Vagina (tissue), 2 donors: ENCODE results near the gene ESRRG. TPM values are rescaled to one million over a fixed set of nuclear protein-coding genes. Genes with fewer than 3 reads are reported as not detected.

ENCODE experiments used
- DNase-seq, 2 donors: peaks; one replicate each; pipeline ENCODE4 v3.0.0-alpha.2; 2017; ENCODE audit errors: extremely low spot score in 2 of 2
- H3K27ac ChIP-seq: fragments of 200-600 bp; sonication (generic); one replicate; pipeline ENCODE4 v1.5.1; 2019
- H3K27me3 ChIP-seq: fragments of 200-600 bp; sonication (generic); one replicate; pipeline ENCODE4 v1.5.1; 2019
- H3K36me3 ChIP-seq, 2 donors: fragments of 200-600 bp; sonication (generic); one replicate each; pipeline ENCODE4 v1.5.1; 2017 to 2019
- H3K4me1 ChIP-seq: fragments of 200-600 bp; sonication (generic); one replicate; pipeline ENCODE4 v1.5.1; 2019
- H3K4me3 ChIP-seq, 2 donors: fragments of 200-600 bp; sonication (generic); 1 replicate in 1 of 2; 2 replicates in 1 of 2; pipeline ENCODE4 v1.5.1; 2016 to 2019
- H3K9me3 ChIP-seq: fragments of 200-600 bp; sonication (generic); one replicate; pipeline ENCODE4 v1.5.1; 2019
- CTCF ChIP-seq, 3 experiments: fragments of 450-650 bp in 2 of 3; fragments of 200-600 bp in 1 of 3; sonication (generic) in 1 of 3; IDR thresholded peaks; one replicate each; pipeline ENCODE4 v1.5.1; 2017 to 2019; ENCODE audit warnings: antibody characterized with exemption in 3 of 3, mild to moderate bottlenecking in 2 of 3, moderate library complexity in 2 of 3
- POLR2A ChIP-seq, 2 donors: fragments of 450-650 bp; IDR thresholded peaks; one replicate each; pipeline ENCODE4 v1.6.1; 2017; ENCODE audit warnings: antibody characterized with exemption in 2 of 2, mild to moderate bottlenecking in 2 of 2, moderate library complexity in 2 of 2
- POLR2AphosphoS5 ChIP-seq, 2 donors: sonication (generic); formaldehyde crosslinking; IDR thresholded peaks; one replicate each; pipeline ENCODE4 v1.9.0; 2017; ENCODE audit warnings: antibody characterized with exemption in 2 of 2, mild to moderate bottlenecking in 2 of 2, low read depth in 1 of 2; ENCODE audit not compliant: insufficient read depth in 1 of 2
- intact Hi-C: fragments of 100-400 bp; cut with DNase I; formaldehyde crosslinking; loops from one replicate; pipeline ENCODE4 v1.15.1; 2023
- total RNA-seq: library from RNA; depleted of rRNA; stranded (reverse); fragments of >200 nt; gene quantifications from one replicate; pipeline ENCODE4 v1.2.3, GENCODE V29; 2016

The ESRRG gene
- total RNA-seq, 1 donor from 2014 or later: 0.98 TPM

- Histone ChIP-seq H3K4me3 (no peak overlapping the region), H3K4me1 (no peaks in the 10 kb centered on the region), H3K27me3 (no peaks in the 10 kb centered on the region), H3K27ac (no peak overlapping the region), H3K36me3 (no peaks in the 10 kb centered on the region), H3K9me3 (no peaks in the 10 kb centered on the region)
- TF ChIP-seq CTCF (IDR thresholded peaks at IDR 0.05) (no peak), POLR2A (IDR thresholded peaks at IDR 0.05) (no peak), POLR2AphosphoS5 (IDR thresholded peaks at IDR 0.05; ENCODE audit: insufficient read depth in 1 of 2, low read depth in 1 of 2) (no peak)
- intact Hi-C loops: no loop called here
- DNase-seq: no peak
Measured at GRCh38 chr1:216554934-216555333, 168.3 kb downstream of the ESRRG start.

DNA sequence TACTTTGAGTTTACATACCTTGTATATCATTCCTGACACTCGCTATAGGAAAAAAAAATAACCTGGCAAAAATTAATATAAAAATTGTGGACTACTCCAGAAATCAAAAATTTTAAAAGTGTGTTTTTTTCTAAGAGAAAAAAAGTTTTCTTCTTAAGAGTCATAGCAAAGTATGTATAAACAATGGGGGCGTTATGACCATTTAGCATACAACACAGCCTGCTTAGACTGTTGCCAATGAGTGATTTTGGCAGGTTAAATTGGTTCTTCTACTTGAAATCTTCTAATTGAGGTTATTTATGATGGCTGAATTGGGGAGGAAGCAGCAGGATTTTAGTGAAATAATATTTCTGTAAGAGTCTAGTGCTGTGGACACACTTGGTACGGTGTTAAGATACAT is 169.5 kb downstream of the ESRRG start:
- intact Hi-C loops: no loop called here
- TF ChIP-seq CTCF (IDR thresholded peaks at IDR 0.05): no peak
- no peak for TF ChIP-seq POLR2A (IDR thresholded peaks at IDR 0.05)
- TF ChIP-seq POLR2AphosphoS5 (IDR thresholded peaks at IDR 0.05; ENCODE audit: insufficient read depth in 1 of 2, low read depth in 1 of 2): no peak
- Histone ChIP-seq H3K9me3 (no peaks in the 10 kb centered on the region), H3K27ac (no peak overlapping the region), H3K27me3 (no peaks in the 10 kb centered on the region), H3K4me3 (no peak overlapping the region), H3K36me3 (no peaks in the 10 kb centered on the region), H3K4me1 (no peaks in the 10 kb centered on the region)
- no peak for DNase-seq

GRCh38 chr1:216553040-216553439 is 170.2 kb downstream of the ESRRG start:
- Histone ChIP-seq H3K9me3 (no peaks in the 10 kb centered on the region), H3K27ac (no peak overlapping the region), H3K4me3 (no peak overlapping the region), H3K4me1 (no peaks in the 10 kb centered on the region), H3K36me3 (no peaks in the 10 kb centered on the region), H3K27me3 (no peaks in the 10 kb centered on the region)
- DNase-seq: no peak
- intact Hi-C loops: no loop called here
- no peak for TF ChIP-seq POLR2AphosphoS5 (IDR thresholded peaks at IDR 0.05; ENCODE audit: insufficient read depth in 1 of 2, low read depth in 1 of 2)
- no peak for TF ChIP-seq POLR2A (IDR thresholded peaks at IDR 0.05)
- TF ChIP-seq CTCF (IDR thresholded peaks at IDR 0.05): no peak

DNA sequence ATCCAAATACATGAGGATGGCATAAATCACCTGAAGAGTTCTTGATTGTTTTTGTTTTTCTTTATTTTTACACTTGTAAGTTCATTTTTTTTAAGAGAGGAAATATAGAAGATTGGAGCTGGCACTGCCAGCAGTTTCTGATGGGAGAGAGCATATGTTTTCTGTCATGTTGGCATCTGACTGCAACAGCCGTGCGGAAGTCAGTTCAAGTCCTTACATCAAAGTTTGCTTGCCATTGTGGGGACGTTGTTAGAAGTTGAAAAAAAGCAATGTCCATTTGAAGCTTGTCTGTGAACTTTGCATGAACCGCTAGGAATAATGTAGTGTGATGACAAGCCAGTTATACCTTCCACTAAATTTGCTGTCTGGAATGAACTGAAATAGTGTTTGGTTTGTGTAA is 173.4 kb downstream of the ESRRG start:
- Histone ChIP-seq H3K27me3 (no peaks in the 10 kb centered on the region), H3K27ac (no peak overlapping the region), H3K4me3 (no peak overlapping the region), H3K4me1 (no peaks in the 10 kb centered on the region), H3K36me3 (no peaks in the 10 kb centered on the region), H3K9me3 (no peaks in the 10 kb centered on the region)
- intact Hi-C loops: no loop called here
- DNase-seq: no peak
- TF ChIP-seq CTCF (IDR thresholded peaks at IDR 0.05): no peak
- TF ChIP-seq POLR2AphosphoS5 (IDR thresholded peaks at IDR 0.05; ENCODE audit: insufficient read depth in 1 of 2, low read depth in 1 of 2): no peak
- no peak for TF ChIP-seq POLR2A (IDR thresholded peaks at IDR 0.05)

DNA sequence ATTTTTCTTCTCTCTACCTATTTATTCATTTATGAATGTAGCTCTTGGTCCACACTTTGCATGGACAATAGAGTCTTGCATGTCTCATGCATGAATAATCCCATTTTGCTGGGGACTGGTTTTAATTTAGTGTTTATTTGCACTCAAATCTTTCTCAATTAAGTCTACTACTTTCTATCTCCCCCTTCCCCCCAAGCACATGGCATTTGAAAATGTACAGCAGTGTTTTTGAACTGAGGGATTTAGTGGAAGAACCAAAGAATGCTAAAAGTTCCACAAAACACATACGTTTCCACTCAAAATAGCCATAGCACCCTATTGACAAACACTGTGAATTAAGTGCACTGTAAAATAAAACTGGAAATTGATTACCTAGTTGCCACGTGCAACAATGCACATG is 180.5 kb downstream of the ESRRG start:
- TF ChIP-seq POLR2AphosphoS5 (IDR thresholded peaks at IDR 0.05; ENCODE audit: insufficient read depth in 1 of 2, low read depth in 1 of 2) (no peak), POLR2A (IDR thresholded peaks at IDR 0.05) (no peak), CTCF (IDR thresholded peaks at IDR 0.05) (no peak)
- H3K4me1 ChIP-seq: no peaks in the 10 kb centered on the region
- H3K27me3 ChIP-seq: no peaks in the 10 kb centered on the region
- no peak for DNase-seq
- H3K9me3 ChIP-seq: no peaks in the 10 kb centered on the region
- H3K36me3 ChIP-seq: no peaks in the 10 kb centered on the region
- no peak overlapping the region for H3K27ac ChIP-seq
- intact Hi-C loops: no loop called here
- no peak overlapping the region for H3K4me3 ChIP-seq
